Muscle of leg (tissue), 11 donors: ENCODE measurements around the gene C2orf80. TPM values are rescaled to one million over a fixed set of nuclear protein-coding genes. Genes with fewer than 3 reads are reported as not detected.

Source experiments
- DNase-seq: peaks from one replicate; pipeline ENCODE4 v3.0.0; 2013
- H3K27ac ChIP-seq: one replicate; pipeline ENCODE4 v1.5.1; 2013; ENCODE audit warnings: mild to moderate bottlenecking, low read length, control low read depth
- H3K27me3 ChIP-seq: one replicate; pipeline ENCODE4 v1.6.1; 2013; ENCODE audit warnings: low read length; ENCODE audit not compliant: control insufficient read depth, insufficient read depth
- H3K36me3 ChIP-seq: one replicate; pipeline ENCODE4 v1.6.1; 2013; ENCODE audit warnings: low read length; ENCODE audit not compliant: control insufficient read depth, insufficient read depth
- H3K4me1 ChIP-seq: one replicate; pipeline ENCODE4 v1.6.1; 2013; ENCODE audit warnings: low read length; ENCODE audit not compliant: control insufficient read depth, insufficient read depth
- H3K4me3 ChIP-seq: one replicate; pipeline ENCODE4 v1.5.1; 2013; ENCODE audit warnings: low read length, control low read depth
- H3K9me3 ChIP-seq: replicated peaks from 2 replicates; pipeline ENCODE4 v1.6.1; 2013; ENCODE audit warnings: low read depth, low read length; ENCODE audit not compliant: control insufficient read depth
- WGBS: methylation state at CpG from one replicate; pipeline ENCODE4 v1.1.5; 2013; ENCODE audit warnings: missing lambda C conversion rate; ENCODE audit not compliant: insufficient coverage; 5-methylcytosine and 5-hydroxymethylcytosine counted together
- polyA plus RNA-seq, 8 donors: library from polyadenylated mRNA; unstranded; fragments of 120-200 nt; gene quantifications; one replicate each; pipeline versions ENCODE4 v1.2.1 to v1.2.3, GENCODE V29; 2013; ENCODE audit warnings: inconsistent platforms in 1 of 8, low replicate concordance in 1 of 8; ENCODE audit not compliant: insufficient read length in 8 of 8, insufficient read depth in 1 of 8
- total RNA-seq: library from RNA; stranded (reverse); fragments of 120-200 nt; gene quantifications from one replicate; pipeline ENCODE4 v1.2.4, GENCODE V29; 2013

C2orf80 gene
- total and polyA plus RNA-seq, 9 donors, result not detected

DNA sequence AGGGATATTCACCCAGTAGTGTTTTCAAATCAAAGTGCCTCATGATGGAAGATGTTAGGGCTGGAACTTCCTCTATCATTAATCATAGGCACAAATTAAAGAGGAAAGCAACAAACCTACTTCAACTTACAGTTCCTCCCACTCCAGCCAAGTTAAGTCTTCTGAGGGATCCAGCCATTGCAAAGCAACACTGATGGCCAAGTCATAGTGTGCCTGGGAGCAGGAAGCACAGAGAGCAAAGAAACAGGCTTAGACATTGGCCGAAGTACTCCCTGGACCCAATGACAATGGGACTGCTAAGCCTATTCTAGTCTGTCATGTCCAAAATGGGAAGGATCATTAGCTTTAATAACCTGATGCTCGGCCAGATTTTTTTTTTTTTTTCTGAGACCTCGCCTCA, 7.0 kb downstream of the C2orf80 start:
- H3K4me3 ChIP-seq, result no peak overlapping the region
- WGBS, result 71% methylated on average over 1 of the region's 3 CpGs

DNA sequence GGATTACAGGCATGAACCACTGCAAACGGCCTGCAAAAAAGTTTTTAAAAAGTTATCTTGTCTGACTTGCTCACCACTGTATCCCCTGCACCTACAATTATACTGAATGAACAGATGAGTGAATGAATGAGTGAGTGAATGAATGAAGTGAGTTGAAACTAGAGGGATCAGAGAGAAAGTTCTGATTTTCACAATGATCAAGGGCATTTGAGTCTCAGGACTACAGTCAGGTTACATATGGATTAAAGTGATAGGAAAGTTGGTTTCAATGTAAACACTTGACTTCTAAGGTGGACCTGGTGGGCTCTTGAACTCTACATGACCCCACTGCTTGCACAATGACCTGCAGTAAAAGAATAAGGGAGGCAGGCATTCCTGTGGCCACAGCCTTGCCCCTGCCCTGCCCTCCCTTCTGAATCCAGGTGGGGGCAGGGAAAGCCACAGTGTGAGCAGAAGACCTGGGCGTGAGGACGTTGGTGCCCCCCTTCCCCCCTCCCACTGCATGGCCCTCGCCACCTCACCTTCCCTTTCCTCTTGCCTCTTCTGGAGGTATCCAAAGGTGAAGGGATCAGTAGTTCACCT, 10.7 kb downstream of the C2orf80 start:
- H3K27ac ChIP-seq, result no peak overlapping the region
- no peak for DNase-seq
- H3K4me3 ChIP-seq, result no peak overlapping the region
- H3K27me3 ChIP-seq, result peaks cover 8% of the 10 kb centered on the region
- H3K4me1 ChIP-seq, result no peaks in the 10 kb centered on the region
- no peaks in the 10 kb centered on the region for H3K36me3 ChIP-seq
- WGBS, result no CpG with 5 or more reads among the region's 4 CpGs
- no peaks in the 10 kb centered on the region for H3K9me3 ChIP-seq

More for the DNA sequence above, 7.0 kb downstream of the C2orf80 start:
- no peaks in the 10 kb centered on the region for H3K9me3 ChIP-seq
- H3K4me1 ChIP-seq, result no peaks in the 10 kb centered on the region
- H3K27me3 ChIP-seq, result peaks cover 10% of the 10 kb centered on the region
- no peak overlapping the region for H3K27ac ChIP-seq
- DNase-seq, result peak; percentile 52
- no peaks in the 10 kb centered on the region for H3K36me3 ChIP-seq

DNA sequence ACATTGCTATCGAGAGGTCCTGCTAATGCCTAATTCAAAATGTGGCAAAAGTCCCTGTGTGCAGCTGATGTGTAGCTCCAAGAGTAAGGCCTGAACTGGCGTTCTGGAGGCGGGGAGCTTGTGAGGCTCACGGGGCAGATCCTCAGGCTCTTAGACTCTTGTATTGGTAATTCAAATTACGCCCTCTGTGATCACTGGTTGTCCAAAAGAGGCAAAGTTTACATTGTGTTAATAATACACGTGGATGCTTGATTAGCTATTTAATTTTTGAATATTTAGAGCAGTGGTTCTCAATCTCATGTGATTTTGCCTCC, 14.0 kb downstream of the C2orf80 start:
- Histone ChIP-seq H3K27me3 (no peaks in the 10 kb centered on the region), H3K9me3 (no peaks in the 10 kb centered on the region), H3K4me1 (no peaks in the 10 kb centered on the region), H3K27ac (no peak overlapping the region), H3K36me3 (no peaks in the 10 kb centered on the region), H3K4me3 (no peak overlapping the region)
- DNase-seq, result no peak
- 75% methylated on average over 5 of the region's 6 CpGs for whole genome bisulfite sequencing

DNA sequence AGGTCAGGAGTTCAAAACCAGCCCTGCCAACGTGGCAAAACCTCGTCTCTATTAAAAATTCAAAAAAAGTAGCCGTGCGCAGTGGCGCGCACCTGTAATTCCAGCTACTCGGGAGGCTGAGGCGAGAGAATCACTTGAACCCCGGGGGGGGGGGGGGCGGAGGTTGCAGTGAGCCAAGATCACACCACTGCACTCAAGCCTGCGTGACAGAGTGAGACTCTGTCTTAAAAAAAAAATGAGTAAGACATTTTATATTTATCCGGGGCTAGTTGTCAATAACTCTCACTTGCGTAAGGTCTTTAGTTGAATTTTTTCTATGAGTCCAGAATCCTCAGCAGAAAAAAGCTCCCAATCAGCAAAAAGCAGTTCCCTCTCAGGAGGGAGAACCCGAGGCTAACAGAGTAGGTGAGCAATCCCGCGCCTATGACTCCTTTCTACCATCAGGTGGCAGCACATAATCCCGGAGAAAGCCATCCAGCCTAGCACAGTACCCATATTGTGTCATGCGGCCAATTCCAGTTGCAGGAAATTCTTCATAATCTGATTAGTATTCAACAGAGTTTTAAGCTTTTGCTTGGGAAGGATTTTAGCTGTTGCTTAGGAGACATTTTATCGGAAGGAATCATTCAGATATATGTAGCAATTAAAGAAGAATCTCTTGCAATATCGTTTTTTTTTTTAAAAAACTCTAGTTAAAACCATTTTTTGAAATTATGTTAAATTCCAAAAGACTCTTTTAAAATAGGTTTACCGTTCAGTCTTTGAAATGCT, 14.6 kb downstream of the C2orf80 start:
- WGBS, result 73% methylated on average over 8 of the region's 21 CpGs

DNA sequence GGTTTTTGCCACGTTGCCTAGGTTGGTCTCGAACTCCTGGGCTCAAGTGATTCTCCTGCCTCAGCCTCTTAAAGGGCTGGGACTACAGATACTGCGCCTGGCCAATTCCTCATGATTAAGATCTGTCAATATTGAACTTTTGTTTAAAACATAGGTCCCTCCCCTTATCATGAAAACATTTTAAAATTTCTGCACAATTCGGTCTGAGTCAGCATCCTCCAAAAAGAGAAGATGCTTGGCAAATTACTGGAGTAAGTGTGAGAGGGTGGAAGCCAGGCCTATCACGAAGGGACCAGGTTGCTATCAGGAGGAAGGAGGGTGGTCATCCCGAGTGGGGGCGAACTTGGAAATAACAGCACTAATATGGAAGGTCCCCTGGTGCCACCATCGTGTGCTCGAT, 15.7 kb downstream of the C2orf80 start:
- DNase-seq, result no peak
- no peak overlapping the region for H3K27ac ChIP-seq
- H3K9me3 ChIP-seq, result no peaks in the 10 kb centered on the region
- no peaks in the 10 kb centered on the region for H3K4me1 ChIP-seq
- H3K27me3 ChIP-seq, result no peaks in the 10 kb centered on the region
- H3K36me3 ChIP-seq, result no peaks in the 10 kb centered on the region
- no peak overlapping the region for H3K4me3 ChIP-seq
- WGBS, result 84% methylated on average over 6 of the region's 9 CpGs

More for the DNA sequence above, 14.6 kb downstream of the C2orf80 start:
- Histone ChIP-seq H3K4me1 (no peaks in the 10 kb centered on the region), H3K9me3 (no peaks in the 10 kb centered on the region), H3K36me3 (no peaks in the 10 kb centered on the region), H3K27ac (no peak overlapping the region), H3K27me3 (no peaks in the 10 kb centered on the region), H3K4me3 (no peak overlapping the region)
- DNase-seq, result peak; percentile 91

DNA sequence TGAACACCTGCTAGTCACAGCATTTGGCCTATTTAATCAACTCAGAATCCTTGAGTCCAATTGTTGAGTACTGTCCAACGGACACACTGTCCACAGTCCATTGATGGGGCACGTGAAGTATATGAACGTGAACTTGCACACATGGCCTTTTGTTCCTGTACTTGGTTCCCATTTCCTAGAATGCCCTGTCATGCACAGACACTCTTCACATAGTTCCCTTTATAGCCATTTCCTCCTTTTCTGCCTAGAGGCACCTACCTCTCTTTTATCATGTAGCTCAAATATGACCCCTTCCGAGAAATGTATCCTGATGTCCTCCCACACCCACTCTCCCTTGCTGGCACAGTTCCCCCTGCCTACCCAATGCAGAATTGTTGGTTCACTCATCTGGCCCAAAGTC, 17.7 kb downstream of the C2orf80 start:
- H3K36me3 ChIP-seq, result no peaks in the 10 kb centered on the region
- DNase-seq, result peak; percentile 58
- H3K4me3 ChIP-seq, result no peak overlapping the region
- no peaks in the 10 kb centered on the region for H3K9me3 ChIP-seq
- H3K27me3 ChIP-seq, result no peaks in the 10 kb centered on the region
- H3K27ac ChIP-seq, result no peak overlapping the region
- whole genome bisulfite sequencing, result 78% methylated on average over 3 of the region's 4 CpGs
- no peaks in the 10 kb centered on the region for H3K4me1 ChIP-seq

DNA sequence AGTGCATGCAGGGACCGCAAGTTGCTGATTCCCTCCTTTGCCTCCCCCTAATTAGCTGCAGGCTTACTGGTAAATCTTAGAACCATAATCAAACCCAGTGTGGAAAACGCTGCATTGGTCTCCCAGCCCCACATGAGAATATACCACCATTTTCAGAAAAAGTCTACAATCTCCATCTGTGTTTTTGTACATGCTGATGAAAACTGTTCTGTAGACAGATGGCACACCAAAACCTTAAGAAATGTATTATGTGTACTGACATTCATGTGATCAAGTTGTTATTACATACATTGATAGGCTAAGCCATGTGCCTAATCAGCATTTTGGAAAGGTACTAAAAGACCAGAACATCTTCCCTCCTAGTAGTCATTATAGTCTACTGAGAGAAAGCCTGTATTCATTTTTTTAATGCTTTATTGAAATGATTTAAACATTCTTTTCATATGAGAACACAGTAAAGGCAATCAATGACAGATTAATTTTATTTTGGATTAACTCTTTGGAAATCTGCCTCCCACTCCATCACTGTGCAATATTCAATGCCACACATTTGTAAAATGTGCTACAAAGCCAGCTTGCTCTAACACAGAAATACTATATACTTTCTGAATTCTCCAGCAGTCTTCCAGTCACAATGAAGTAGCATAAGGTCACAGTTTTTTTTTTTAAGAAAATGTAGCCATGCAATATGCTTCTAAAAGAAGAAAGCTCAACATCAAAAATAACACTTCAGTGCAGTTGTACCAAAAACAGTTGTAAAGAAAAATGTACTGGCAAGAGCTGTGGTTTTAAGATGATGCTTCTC, 24.7 kb downstream of the C2orf80 start:
- Histone ChIP-seq H3K36me3 (no peaks in the 10 kb centered on the region), H3K9me3 (no peaks in the 10 kb centered on the region), H3K27ac (no peak overlapping the region), H3K4me1 (no peaks in the 10 kb centered on the region), H3K4me3 (no peak overlapping the region), H3K27me3 (no peaks in the 10 kb centered on the region)
- no peak for DNase-seq
- 50% methylated on average over 1 of the region's 2 CpGs for WGBS

DNA sequence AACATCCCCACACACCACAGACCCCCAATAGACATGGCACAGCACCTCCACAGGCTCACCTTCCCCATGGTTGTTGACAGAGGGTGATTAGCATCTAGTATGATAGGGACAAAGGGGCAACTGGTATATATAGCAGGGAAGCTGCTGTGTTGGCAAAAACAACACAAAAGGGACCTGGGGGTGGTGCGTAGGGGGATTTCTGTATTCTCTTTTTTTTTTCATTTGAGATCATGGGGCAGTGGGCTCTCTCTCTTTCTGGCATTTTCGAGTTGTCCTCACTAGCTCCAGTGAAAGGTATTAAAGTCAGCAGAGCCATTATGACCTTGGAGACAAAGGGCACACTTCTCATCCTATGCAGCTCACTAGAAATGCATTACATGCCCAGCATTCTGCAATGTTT, 26.3 kb downstream of the C2orf80 start, which contains the start of gene CRYGA:
Gene CRYGA, minus strand, starts transcription at position 101 of the 400 bp plus-strand sequence. Its CDS starts 33 bp downstream, at position 68.
- no CpG with 5 or more reads among the region's 2 CpGs for WGBS
- no peak for DNase-seq

DNA sequence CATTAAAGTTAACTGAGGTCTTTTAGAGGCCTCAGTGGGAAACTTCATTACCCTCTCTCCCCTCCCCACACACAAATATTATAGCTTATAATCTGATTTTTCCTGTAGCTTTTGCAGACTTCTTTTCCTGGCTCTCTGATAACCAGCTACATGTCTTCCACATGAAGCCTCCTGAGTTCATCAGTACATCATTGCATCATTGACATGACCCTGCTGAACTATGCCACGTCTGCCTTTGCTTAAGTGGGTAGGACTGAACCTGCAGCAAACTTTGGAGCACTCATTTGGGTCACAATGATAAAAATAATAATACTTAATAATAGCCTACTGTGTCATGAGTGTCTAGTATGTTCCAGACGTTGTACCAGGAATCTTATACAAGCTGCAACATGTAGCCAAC, 33.4 kb downstream of the C2orf80 start:
- no CpG with 5 or more reads among the region's 2 CpGs for WGBS
- H3K36me3 ChIP-seq, result no peaks in the 10 kb centered on the region
- no peak overlapping the region for H3K4me3 ChIP-seq
- no peaks in the 10 kb centered on the region for H3K4me1 ChIP-seq
- no peak overlapping the region for H3K27ac ChIP-seq
- no peaks in the 10 kb centered on the region for H3K9me3 ChIP-seq
- no peaks in the 10 kb centered on the region for H3K27me3 ChIP-seq
- DNase-seq, result no peak

More for the DNA sequence above, 26.3 kb downstream of the C2orf80 start, which contains the start of gene CRYGA:
- Histone ChIP-seq H3K9me3 (no peaks in the 10 kb centered on the region), H3K27ac (no peak within 1 kb of the TSS), H3K27me3 (no peaks in the 10 kb centered on the region), H3K4me1 (no peaks in the 10 kb centered on the region), H3K4me3 (no peak within 1 kb of the TSS), H3K36me3 (no peaks in the 10 kb centered on the region)

DNA sequence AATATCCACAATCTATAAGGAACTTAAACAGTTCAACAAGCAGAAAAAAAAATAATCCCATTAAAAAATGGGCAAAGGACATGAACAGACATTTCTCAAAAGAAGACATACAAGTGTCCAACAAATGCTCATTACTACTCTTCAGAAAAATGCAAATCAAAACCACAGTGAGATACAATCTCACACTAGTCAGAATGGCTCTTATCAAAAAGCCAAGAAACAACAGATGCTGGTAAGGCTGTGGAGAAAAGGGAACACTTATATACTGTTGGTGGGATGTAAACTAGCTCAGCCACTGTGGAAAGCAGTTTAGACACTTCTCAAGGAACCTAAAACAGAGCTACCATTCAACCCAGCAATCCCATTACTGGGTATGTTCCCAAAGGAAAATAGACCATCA, 36.7 kb downstream of the C2orf80 start:
- no peak overlapping the region for H3K27ac ChIP-seq
- DNase-seq, result no peak
- H3K4me3 ChIP-seq, result no peak overlapping the region
- no peaks in the 10 kb centered on the region for H3K9me3 ChIP-seq
- no peaks in the 10 kb centered on the region for H3K4me1 ChIP-seq
- no peaks in the 10 kb centered on the region for H3K27me3 ChIP-seq
- H3K36me3 ChIP-seq, result no peaks in the 10 kb centered on the region
